CD4-positive, alpha-beta T cell treated with Interleukin-15 for 1 hour (primary cell): ENCODE results near the gene DLD.
"Not testable (repeated sequence)": the region's sequence is repeated elsewhere in the genome, so short reads cannot be mapped to it uniquely, and the experiment has no call there.

Source experiments
- DNase-seq: peaks from one replicate; pipeline ENCODE4 v3.0.0-alpha.2; 2020

Gene DLD

GRCh38 chr7:107874605-107875446, 16.2 kb upstream of the DLD start:
- peak; percentile 26 for DNase-seq

DNA sequence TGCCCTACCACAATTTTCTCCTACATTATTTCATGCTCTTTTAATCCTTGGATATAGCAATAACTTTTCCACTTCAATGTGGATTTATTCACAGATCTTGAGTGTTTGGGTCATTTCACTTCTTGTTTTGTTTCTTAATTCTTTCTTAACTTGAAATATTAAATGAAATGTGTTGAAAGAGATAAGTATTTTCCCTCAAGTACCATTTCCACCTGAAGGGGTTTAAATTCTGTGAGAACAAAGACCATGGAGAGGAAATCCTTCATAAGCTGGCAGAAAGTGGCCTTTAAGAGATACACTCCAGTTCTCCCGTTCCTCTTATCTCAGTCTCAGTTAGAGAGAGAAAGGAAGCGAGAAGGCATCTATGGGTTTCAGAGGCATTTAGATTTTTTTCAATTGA, 14.1 kb upstream of the DLD start:
- no peak for DNase-seq

- DNase-seq, result no peak
Observed at GRCh38 chr7:107877731-107878382, 13.1 kb upstream of the DLD start.

- DNase-seq, result no peak
Observed at GRCh38 chr7:107878636-107879035, 12.3 kb upstream of the DLD start.

- DNase-seq, result peak; percentile 33
Observed at GRCh38 chr7:107879400-107880035, 11.5 kb upstream of the DLD start.

DNA sequence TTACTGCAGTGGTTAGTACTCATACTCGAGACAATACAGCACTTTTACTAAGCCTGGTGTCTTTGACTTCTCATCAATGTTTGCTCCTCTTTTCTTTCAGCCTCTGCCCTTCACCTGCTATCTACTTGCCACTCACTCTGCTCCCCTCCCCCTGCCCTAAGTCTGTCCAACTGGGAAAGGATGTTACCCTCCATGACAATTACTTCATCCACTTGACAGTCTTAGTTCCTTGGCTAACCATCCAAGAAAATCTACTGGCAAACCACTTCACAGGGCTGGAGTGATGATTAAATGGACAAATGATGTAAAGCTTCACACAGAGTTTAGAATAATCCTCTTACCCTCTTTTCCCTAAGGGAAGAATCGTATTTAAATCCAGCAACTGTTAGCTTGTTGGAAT, 8.2 kb upstream of the DLD start:
- no peak for DNase-seq

DNA sequence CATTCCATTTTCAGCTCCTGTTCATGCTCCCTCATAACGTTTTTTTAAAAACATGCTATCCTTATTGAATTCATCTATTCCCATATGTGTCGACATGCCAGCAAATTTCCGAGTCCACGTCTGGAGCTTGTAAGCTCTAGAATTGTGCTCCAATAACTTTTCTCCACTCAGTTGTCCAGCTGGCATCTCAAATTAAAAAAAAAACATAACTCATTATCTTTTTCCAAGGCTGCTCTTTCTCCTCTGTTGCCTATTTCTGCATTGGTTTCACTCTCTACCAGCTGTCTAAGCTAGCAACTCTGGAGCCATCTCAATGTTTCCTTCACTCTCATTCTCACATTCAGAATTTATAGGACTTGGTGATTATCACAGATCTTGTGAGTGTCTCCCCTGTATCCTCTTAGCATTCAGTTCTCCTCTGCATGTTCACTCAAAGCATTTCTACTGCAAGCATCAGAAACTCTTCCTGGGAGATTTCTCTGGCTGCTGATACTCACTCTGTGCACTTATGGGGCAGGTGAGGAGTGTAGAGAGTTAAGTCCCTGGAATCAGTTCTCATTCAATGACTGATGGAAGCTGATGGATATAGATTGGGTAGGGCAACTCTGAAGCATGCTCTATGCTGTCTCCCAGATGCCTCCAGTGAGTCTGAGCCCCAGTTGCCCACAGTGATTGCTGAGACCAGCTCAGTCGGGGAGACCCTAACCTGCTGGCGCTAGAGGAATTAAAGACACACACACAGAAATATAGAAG, 6.7 kb upstream of the DLD start:
- DNase-seq, result no peak

DNA sequence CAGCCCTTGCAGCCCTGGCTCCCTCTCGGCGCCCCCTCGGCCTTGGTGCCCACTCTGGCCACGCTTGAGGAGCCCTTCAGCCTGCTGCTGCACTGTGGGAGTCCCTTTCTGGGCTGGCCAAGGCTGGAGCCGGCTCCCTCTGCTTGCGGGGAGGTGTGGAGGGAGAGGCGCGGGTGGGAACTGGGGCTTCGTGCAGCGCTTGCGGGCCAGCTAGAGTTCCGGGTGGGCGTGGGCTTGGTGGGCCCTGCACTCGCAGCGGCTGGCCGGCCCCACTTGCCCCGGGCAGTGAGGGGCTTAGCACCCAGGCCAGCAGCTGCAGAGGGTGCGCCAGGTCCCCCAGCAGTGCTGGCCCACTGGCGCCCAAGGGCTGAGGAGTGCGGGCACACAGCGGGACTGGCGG, 3.2 kb upstream of the DLD start:
- not testable (repeated sequence) for DNase-seq

- no peak for DNase-seq
Observed at GRCh38 chr7:107889992-107890391, 991 bp upstream of the DLD start.

DNA sequence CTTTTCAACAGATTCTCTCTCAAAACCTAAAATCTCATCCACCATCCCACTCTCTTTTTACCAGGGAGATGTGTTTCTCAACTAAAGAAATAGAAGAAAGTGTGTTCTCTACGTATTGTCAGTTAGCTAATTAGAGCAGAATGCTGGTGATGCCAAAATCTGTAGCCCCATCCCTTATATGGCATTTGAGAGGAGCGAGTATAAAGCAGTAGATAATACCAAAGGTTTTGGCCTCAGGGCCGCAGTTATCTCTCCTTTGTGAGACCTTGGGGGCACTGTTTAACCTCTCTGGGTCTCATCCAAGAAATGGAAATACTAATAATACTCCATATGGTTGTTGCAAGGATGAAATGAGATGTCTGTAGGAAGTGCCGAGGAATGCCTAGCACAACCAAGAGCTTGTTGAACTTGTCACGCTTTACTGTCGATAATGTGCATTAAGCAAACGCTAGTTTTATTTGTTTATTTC, 456 bp upstream of the DLD start:
- no peak for DNase-seq

GRCh38 chr7:107891636-107892366, 818 bp downstream of the DLD start:
- peak; percentile 24 for DNase-seq

- DNase-seq, result not testable (repeated sequence)
Observed at GRCh38 chr7:107892367-107892741, 1.4 kb downstream of the DLD start.

DNA sequence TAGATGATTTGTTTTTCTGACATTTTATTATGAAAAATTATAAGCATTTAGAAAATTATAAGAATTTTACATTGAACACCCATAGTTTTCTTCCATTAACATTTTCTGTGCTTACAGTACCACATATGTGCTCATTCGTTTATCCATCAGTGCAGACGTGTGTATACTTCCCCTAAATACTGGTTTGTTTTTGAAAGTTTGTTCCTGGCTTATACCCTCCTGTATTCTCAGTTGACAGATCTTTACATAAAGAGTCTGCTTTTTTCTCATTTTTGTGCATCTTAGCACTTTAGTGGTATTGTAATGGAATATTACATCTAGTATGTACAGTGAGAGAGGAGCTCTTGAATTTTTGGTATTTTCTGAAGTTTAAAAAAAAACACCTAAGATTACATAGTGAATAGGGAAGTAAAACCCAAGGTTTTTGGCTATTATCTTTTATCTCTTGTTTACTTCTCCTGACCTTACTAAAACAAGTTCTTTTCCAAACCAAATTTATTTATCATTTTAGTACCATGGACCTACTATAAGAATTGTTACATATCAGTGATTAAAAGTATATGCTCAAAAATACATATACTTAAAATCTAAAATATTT, 8.1 kb downstream of the DLD start:
- DNase-seq, result no peak

DNA sequence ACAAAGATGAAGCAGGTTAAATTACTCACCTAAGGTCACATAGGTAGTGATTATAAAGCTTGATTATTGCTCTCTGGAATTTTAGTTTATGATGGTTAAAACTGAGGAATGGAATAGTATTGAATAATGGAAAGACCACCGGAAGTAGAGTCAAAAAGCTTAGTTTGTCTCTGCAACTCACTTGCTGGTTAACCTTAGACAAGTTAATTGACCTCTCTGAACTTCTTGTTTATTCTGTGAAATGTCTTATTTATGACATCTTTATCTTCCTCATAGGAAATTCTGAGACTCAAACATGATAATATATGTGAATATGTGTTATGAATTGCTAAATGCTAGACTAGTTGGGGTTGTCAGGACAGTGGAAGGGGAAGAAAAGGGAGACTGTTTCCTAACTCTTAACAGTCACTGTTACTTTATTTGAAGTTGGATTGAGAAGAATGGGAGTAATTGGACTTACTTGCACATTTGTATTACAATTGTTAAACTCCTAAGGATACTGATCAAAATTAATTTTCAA, 9.6 kb downstream of the DLD start:
- no peak for DNase-seq

DNA sequence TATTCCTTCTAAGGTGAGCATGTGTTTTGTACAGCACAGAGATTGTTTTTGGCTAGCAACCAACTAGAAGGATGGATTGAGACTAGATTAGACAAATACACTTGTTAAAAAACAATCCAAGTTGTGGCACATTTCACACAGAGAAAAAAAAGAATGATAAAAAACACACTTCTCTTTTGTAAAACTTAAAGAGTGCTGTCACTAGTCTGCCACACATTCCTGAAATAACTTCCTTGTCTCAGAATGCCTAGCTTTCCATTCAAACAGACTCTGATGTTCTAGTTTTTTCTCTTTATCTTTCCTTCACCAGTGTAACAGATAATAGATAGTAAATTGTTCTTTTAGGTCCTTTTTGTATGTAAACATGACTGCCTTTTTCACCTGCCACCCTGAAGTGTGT, 11.4 kb downstream of the DLD start:
- no peak for DNase-seq

- no peak for DNase-seq
Observed at GRCh38 chr7:107907790-107908189, 16.8 kb downstream of the DLD start.

GRCh38 chr7:107909445-107909844, 18.5 kb downstream of the DLD start:
- no peak for DNase-seq

- DNase-seq, result no peak
Observed at GRCh38 chr7:107911981-107912380, 21.0 kb downstream of the DLD start.

- no peak for DNase-seq
Observed at GRCh38 chr7:107913851-107914250, 22.9 kb downstream of the DLD start.

DNA sequence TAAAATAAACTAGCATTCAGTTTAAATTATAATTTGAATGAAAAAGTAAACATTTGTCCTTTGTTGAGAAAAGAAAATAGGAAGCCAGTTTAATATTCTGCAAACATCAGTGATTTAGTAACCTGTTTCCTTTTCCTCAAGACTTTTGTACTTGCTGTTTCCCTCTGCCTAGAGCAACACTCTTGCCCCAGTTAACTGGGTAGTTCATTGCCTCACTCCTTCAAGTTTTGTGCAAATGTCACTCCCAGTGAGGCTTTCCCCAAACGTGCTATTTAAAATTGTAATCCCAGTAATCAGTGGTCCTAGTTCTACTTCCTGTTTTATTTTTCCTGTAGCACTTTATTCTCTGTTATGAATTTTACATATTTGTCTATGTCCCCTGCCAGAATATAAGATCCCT, 23.8 kb downstream of the DLD start:
- DNase-seq, result no peak

GRCh38 chr7:107915541-107915940, 24.6 kb downstream of the DLD start:
- DNase-seq, result no peak
